H9 (cell line): Measurements from ENCODE around the gene NDUFAF2. TPM values are rescaled to one million over a fixed set of nuclear protein-coding genes. Genes with fewer than 3 reads are reported as not detected.
A peak's percentile ranks its signal among the peaks of the same experiment; 100 is the strongest.

Experiments used
- DNase-seq: peaks from one replicate; pipeline ENCODE4 v3.0.0-alpha.2; 2017
- H2AFZ ChIP-seq: one replicate; pipeline ENCODE4 v1.6.1; 2013; ENCODE audit warnings: mild to moderate bottlenecking, low read length, control low read depth, moderate library complexity
- H2AK5ac ChIP-seq: 2 replicates; pipeline ENCODE4 v1.6.1; 2013; ENCODE audit warnings: low read length, control low read depth, mixed read lengths; ENCODE audit not compliant: insufficient read length
- H2BK120ac ChIP-seq: one replicate; pipeline ENCODE4 v1.6.1; 2013; ENCODE audit warnings: low read depth, mild to moderate bottlenecking, low read length, control low read depth, inconsistent platforms; ENCODE audit not compliant: poor library complexity, severe bottlenecking
- H2BK12ac ChIP-seq: 2 replicates; pipeline ENCODE4 v1.6.1; 2013; ENCODE audit warnings: low read length, control low read depth, mixed read lengths, low read depth; ENCODE audit not compliant: insufficient read length
- H2BK15ac ChIP-seq: 2 replicates; pipeline ENCODE4 v1.6.1; 2013; ENCODE audit warnings: low read depth, low read length, control low read depth
- H2BK20ac ChIP-seq: one replicate; pipeline ENCODE4 v1.6.1; 2013; ENCODE audit warnings: low read depth, mild to moderate bottlenecking, low read length, control low read depth, inconsistent platforms; ENCODE audit not compliant: poor library complexity, severe bottlenecking
- H2BK5ac ChIP-seq: 2 replicates; pipeline ENCODE4 v1.6.1; 2013; ENCODE audit warnings: low read length, control low read depth, mixed read lengths; ENCODE audit not compliant: insufficient read length
- H3K14ac ChIP-seq: 2 replicates; pipeline ENCODE4 v1.6.1; 2013; ENCODE audit warnings: low read length, control low read depth; ENCODE audit not compliant: insufficient read depth
- H3K18ac ChIP-seq: 2 replicates; pipeline ENCODE4 v1.6.1; 2013; ENCODE audit warnings: low read depth, mild to moderate bottlenecking, mixed read lengths, low read length, control low read depth; ENCODE audit not compliant: insufficient read length
- H3K23ac ChIP-seq: 2 replicates; pipeline ENCODE4 v1.6.1; 2013; ENCODE audit warnings: low read length, control low read depth, mixed read lengths, low read depth; ENCODE audit not compliant: insufficient read length
- H3K23me2 ChIP-seq: 2 replicates; pipeline ENCODE4 v1.6.1; 2013; ENCODE audit warnings: low read depth, mild to moderate bottlenecking, mixed read lengths, low read length, control low read depth; ENCODE audit not compliant: insufficient read length, poor library complexity, severe bottlenecking
- H3K27ac ChIP-seq: 2 replicates; pipeline ENCODE4 v1.5.1; 2013; ENCODE audit warnings: low read length, control low read depth, mixed read lengths, low read depth; ENCODE audit not compliant: insufficient read length
- H3K27me3 ChIP-seq: 2 replicates; pipeline ENCODE4 v1.6.1; 2013; ENCODE audit warnings: low read length, control low read depth, inconsistent platforms; ENCODE audit not compliant: insufficient read depth
- H3K4ac ChIP-seq: 2 replicates; pipeline ENCODE4 v1.6.1; 2013; ENCODE audit warnings: low read depth, mild to moderate bottlenecking, control low read depth, inconsistent platforms, low read length, moderate library complexity
- H3K4me1 ChIP-seq: 2 replicates; pipeline ENCODE4 v1.6.1; 2013; ENCODE audit warnings: low read length, control low read depth, inconsistent platforms; ENCODE audit not compliant: insufficient read depth
- H3K4me2 ChIP-seq: 2 replicates; pipeline ENCODE4 v1.6.1; 2013; ENCODE audit warnings: low read length, control low read depth, mixed read lengths; ENCODE audit not compliant: insufficient read length, insufficient read depth
- H3K56ac ChIP-seq: 2 replicates; pipeline ENCODE4 v1.6.1; 2013; ENCODE audit warnings: low read depth, mild to moderate bottlenecking, mixed read lengths, low read length, control low read depth; ENCODE audit not compliant: insufficient read length
- H3K79me1 ChIP-seq: 2 replicates; pipeline ENCODE4 v1.6.1; 2013; ENCODE audit warnings: low read depth, mild to moderate bottlenecking, moderate library complexity, low read length, control low read depth, inconsistent platforms; ENCODE audit not compliant: insufficient read depth, poor library complexity, severe bottlenecking
- H3K79me2 ChIP-seq: 2 replicates; pipeline ENCODE4 v1.6.1; 2013; ENCODE audit warnings: low read length, control low read depth, inconsistent platforms; ENCODE audit not compliant: insufficient read depth
- H3K9ac ChIP-seq: 2 replicates; pipeline ENCODE4 v1.6.1; 2013; ENCODE audit warnings: low read length, control low read depth, mixed read lengths; ENCODE audit not compliant: insufficient read length; ENCODE audit errors: extremely low read depth
- H3K9me3 ChIP-seq: one replicate; pipeline ENCODE4 v1.6.1; 2013; ENCODE audit warnings: low read depth, low read length, inconsistent platforms; ENCODE audit not compliant: control insufficient read depth
- H3T11ph ChIP-seq: one replicate; pipeline ENCODE4 v1.6.1; 2013; ENCODE audit warnings: mild to moderate bottlenecking, low read length, control low read depth, inconsistent platforms
- H4K20me1 ChIP-seq: one replicate; pipeline ENCODE4 v1.6.1; 2013; ENCODE audit not compliant: control insufficient read depth, insufficient read length, insufficient read depth
- H4K5ac ChIP-seq: 2 replicates; pipeline ENCODE4 v1.6.1; 2013; ENCODE audit warnings: low read depth, mild to moderate bottlenecking, mixed read lengths, low read length, control low read depth; ENCODE audit not compliant: insufficient read length
- H4K8ac ChIP-seq: replicated peaks from 2 replicates; pipeline ENCODE4 v1.6.1; 2013; ENCODE audit warnings: low read length, control low read depth, mixed read lengths, low read depth; ENCODE audit not compliant: insufficient read length
- H4K91ac ChIP-seq: 2 replicates; pipeline ENCODE4 v1.6.1; 2013; ENCODE audit warnings: low read depth, mild to moderate bottlenecking, moderate library complexity, mixed read lengths, low read length, control low read depth; ENCODE audit not compliant: insufficient read length
- H3K27ac Mint-ChIP-seq, 3 experiments: 2 replicates in 2 of 3; 3 replicates in 1 of 3; pipeline ENCODE4 v1.8.0; 2020 to 2021; ENCODE audit warnings: mixed read lengths in 3 of 3, mild to moderate bottlenecking in 1 of 3, moderate library complexity in 1 of 3
- H3K27me3 Mint-ChIP-seq: 2 replicates; pipeline ENCODE4 v1.8.0; 2021; ENCODE audit warnings: low read depth, mild to moderate bottlenecking, moderate library complexity, mixed read lengths
- H3K36me3 Mint-ChIP-seq, 3 experiments: 2 replicates in 2 of 3; 3 replicates in 1 of 3; pipeline ENCODE4 v1.8.0; 2020 to 2021; ENCODE audit warnings: low read depth in 3 of 3, mixed read lengths in 3 of 3; ENCODE audit not compliant: insufficient read depth in 1 of 3
- H3K4me1 Mint-ChIP-seq, 2 experiments: 2 replicates each; pipeline ENCODE4 v1.8.0; 2020; ENCODE audit warnings: mixed read lengths in 2 of 2
- H3K4me3 Mint-ChIP-seq, 2 experiments: 2 replicates in 1 of 2; 3 replicates in 1 of 2; pipeline ENCODE4 v1.8.0; 2020 to 2021; ENCODE audit warnings: mild to moderate bottlenecking in 2 of 2, mixed read lengths in 2 of 2, moderate library complexity in 1 of 2
- H3K9me3 Mint-ChIP-seq, 2 experiments: 2 replicates in 1 of 2; 3 replicates in 1 of 2; pipeline ENCODE4 v1.8.0; 2020; ENCODE audit warnings: mild to moderate bottlenecking in 2 of 2, mixed read lengths in 2 of 2, moderate library complexity in 1 of 2
- CTCF ChIP-seq: fragments of 200-600 bp; sonication (generic); conservative IDR thresholded peaks from 3 replicates; pipeline ENCODE4 v1.8.0; 2021; ENCODE audit warnings: antibody characterized with exemption, mild to moderate bottlenecking
- WGBS: extraction: QIAGEN DNeasy Blood & Tissue Kit; methylation state at CpG from one replicate; pipeline ENCODE4 v1.1.7; 2013; ENCODE audit warnings: missing lambda C conversion rate, low lambda C conversion rate, mixed read lengths; ENCODE audit not compliant: insufficient read length; ENCODE audit errors: extremely low coverage; 5-methylcytosine and 5-hydroxymethylcytosine counted together
- total RNA-seq: library from RNA; stranded (reverse); gene quantifications from 2 replicates; pipeline ENCODE4 v1.2.1, GENCODE V29; 2021

Gene NDUFAF2
- total RNA-seq, 1 experiment from 2014 or later = 31.4 TPM

GRCh38 chr5:61139931-61140330 lies 194.9 kb downstream of the NDUFAF2 start:
- Histone ChIP-seq H2BK120ac (no peak overlapping the region), H3K14ac (no peak overlapping the region), H3K56ac (no peak overlapping the region), H3K4me1 (no peaks in the 10 kb centered on the region), H4K8ac (no peak overlapping the region), H2BK20ac (no peak overlapping the region), H2BK15ac (no peak overlapping the region), H3K79me1 (no peaks in the 10 kb centered on the region), H4K91ac (no peak overlapping the region), H3K27ac (no peak overlapping the region), H4K5ac (no peak overlapping the region), H3K79me2 (no peaks in the 10 kb centered on the region), H4K20me1 (no peaks in the 10 kb centered on the region), H3K23me2 (no peaks in the 10 kb centered on the region), H3K4ac (no peak overlapping the region), H3T11ph (no peak overlapping the region), H3K18ac (no peak overlapping the region), H3K9me3 (no peaks in the 10 kb centered on the region), H2AK5ac (no peak overlapping the region), H2BK12ac (no peak overlapping the region), H3K23ac (no peak overlapping the region), H3K4me2 (no peak overlapping the region), H2BK5ac (no peak overlapping the region), H3K27me3 (no peaks in the 10 kb centered on the region), H2AFZ (no peak overlapping the region), H3K9ac (no peak overlapping the region)
- H3K27me3 Mint-ChIP-seq = no peaks in the 10 kb centered on the region
- no peak for TF ChIP-seq CTCF
- H3K4me3 Mint-ChIP-seq = no peak overlapping the region
- DNase-seq = no peak
- H3K4me1 Mint-ChIP-seq = peaks cover 2 to 11% of the 10 kb centered on the region in 2 experiments; a peak in 3 of 4 replicates
- no CpG with 5 or more reads among the region's 4 CpGs for WGBS
- no peaks in the 10 kb centered on the region for H3K9me3 Mint-ChIP-seq
- H3K36me3 Mint-ChIP-seq = no peaks in the 10 kb centered on the region
- H3K27ac Mint-ChIP-seq = peak overlapping the region in 1 of 3 experiments; percentile 19; a peak in 1 of 7 replicates
